T-helper 2 cell (primary cell): ENCODE data around the gene ZMYND8.
"Not testable (repeated sequence)": the region's sequence is repeated elsewhere in the genome, so short reads cannot be mapped to it uniquely, and the experiment has no call there.

ENCODE experiments used
- DNase-seq, 5 experiments: peaks; one replicate each; pipeline versions ENCODE4 v3.0.0 to v3.0.0-alpha.2; 2012 to 2022
- total RNA-seq, 2 donors: gene quantifications; one replicate each; lab custom pipeline; 2026; lab: John Stamatoyannopoulos, UW

ZMYND8 gene
- total RNA-seq, result 52.7 to 68.4 reads per million in 2 donors

GRCh38 chr20:47356526-47357295 lies at the start of gene ZMYND8:
TSS of gene ZMYND8 (minus strand) at chr20:47356699. CDS start at chr20:47356670, 29 bp downstream.
- peak; percentile 79 to 96 (median 93) for DNase-seq

GRCh38 chr20:47405775-47406325 lies 49.4 kb upstream of the ZMYND8 start:
- no peak for DNase-seq

- DNase-seq, result peak in 1 of 5 experiments; percentile 40
Observed at GRCh38 chr20:47400685-47401084, 44.2 kb upstream of the ZMYND8 start.

GRCh38 chr20:47397652-47398301 lies 41.3 kb upstream of the ZMYND8 start:
- DNase-seq, result peak in 1 of 5 experiments; percentile 55

GRCh38 chr20:47396762-47397476 lies 40.4 kb upstream of the ZMYND8 start:
- no peak for DNase-seq

- DNase-seq, result not testable (repeated sequence)
Observed at GRCh38 chr20:47393796-47394514, 37.5 kb upstream of the ZMYND8 start.

GRCh38 chr20:47392721-47393073 lies 36.2 kb upstream of the ZMYND8 start:
- DNase-seq, result no peak

- no peak for DNase-seq
Observed at GRCh38 chr20:47392015-47392720, 35.7 kb upstream of the ZMYND8 start.

GRCh38 chr20:47391276-47392010 lies 34.9 kb upstream of the ZMYND8 start:
- DNase-seq, result no peak

GRCh38 chr20:47389867-47390347 lies 33.4 kb upstream of the ZMYND8 start:
- no peak for DNase-seq

- DNase-seq, result not testable (repeated sequence)
Observed at GRCh38 chr20:47385968-47386367, 29.5 kb upstream of the ZMYND8 start.

- no peak for DNase-seq
Observed at GRCh38 chr20:47382746-47383415, 26.4 kb upstream of the ZMYND8 start.

GRCh38 chr20:47380481-47380880 lies 24.0 kb upstream of the ZMYND8 start:
- peak in 1 of 5 experiments; percentile 74 for DNase-seq

GRCh38 chr20:47379433-47380150 lies 23.1 kb upstream of the ZMYND8 start:
- no peak for DNase-seq

- DNase-seq, result no peak
Observed at GRCh38 chr20:47377122-47377722, 20.7 kb upstream of the ZMYND8 start.

- DNase-seq, result not testable (repeated sequence)
Observed at GRCh38 chr20:47376096-47376643, 19.7 kb upstream of the ZMYND8 start.

GRCh38 chr20:47374121-47374520 lies 17.6 kb upstream of the ZMYND8 start:
- not testable (repeated sequence) for DNase-seq

- no peak for DNase-seq
Observed at GRCh38 chr20:47373206-47373733, 16.8 kb upstream of the ZMYND8 start.
